Body of pancreas (tissue), 4 donors: ENCODE measurements around the gene VGLL3. TPM values are rescaled to one million over a fixed set of nuclear protein-coding genes. Genes with fewer than 3 reads are reported as not detected.
"Not testable (repeated sequence)": the region's sequence is repeated elsewhere in the genome, so short reads cannot be mapped to it uniquely, and the experiment has no call there.

ENCODE experiments used
- ATAC-seq: fragments of 150-250 bp; one replicate; pipeline ENCODE4 v1.9.1; 2016
- DNase-seq, 4 donors: peaks; one replicate each; pipeline ENCODE4 v3.0.0-alpha.2; 2019
- H3K27ac ChIP-seq, 4 donors: fragments of 200-600 bp; sonication (generic); 1 replicate in 3 of 4; 2 replicates in 1 of 4; pipeline versions ENCODE4 v1.5.1 to v1.6.1; 2016 to 2019; ENCODE audit warnings: mild to moderate bottlenecking in 1 of 4, mixed read lengths in 1 of 4, moderate library complexity in 1 of 4
- H3K27me3 ChIP-seq, 2 donors: fragments of 200-600 bp; sonication (generic); one replicate each; pipeline ENCODE4 v1.6.0; 2016; ENCODE audit warnings: mild to moderate bottlenecking in 1 of 2
- H3K36me3 ChIP-seq, 2 donors: fragments of 200-600 bp; sonication (generic); replicated peaks in 1 of 2; 2 replicates each; pipeline ENCODE4 v1.5.1; 2016; ENCODE audit warnings: low read depth in 2 of 2; ENCODE audit not compliant: insufficient read depth in 1 of 2
- H3K4me1 ChIP-seq: fragments of 200-600 bp; sonication (generic); one replicate; pipeline ENCODE4 v1.6.0; 2016
- H3K4me3 ChIP-seq, 2 donors: fragments of 200-600 bp; sonication (generic); 1 replicate in 1 of 2; 2 replicates in 1 of 2; pipeline ENCODE4 v1.5.1; 2016 to 2019
- H3K9me3 ChIP-seq, 3 donors: fragments of 200-600 bp; sonication (generic); 1 replicate in 2 of 3; 2 replicates in 1 of 3; pipeline ENCODE4 v1.5.1; 2016
- POLR2A ChIP-seq, 3 donors: fragments of 450-650 bp; IDR thresholded peaks; one replicate each; pipeline ENCODE4 v1.6.1; 2016; ENCODE audit warnings: antibody characterized with exemption in 3 of 3, mild to moderate bottlenecking in 2 of 3
- WGBS, 2 donors: methylation state at CpG; one replicate each; pipeline ENCODE4 v1.1.5; 2017; 5-methylcytosine and 5-hydroxymethylcytosine counted together
- intact Hi-C: fragments of 100-400 bp; cut with DNase I; formaldehyde crosslinking; loops from one replicate; pipeline ENCODE4 v1.15.1; 2023
- total RNA-seq, 2 donors: library from RNA; depleted of rRNA; stranded (reverse); fragments of >200 nt; gene quantifications; one replicate each; pipeline ENCODE4 v1.1.0, GENCODE V29; 2016
- TF ChIP-seq, protein P1 (sequence below), 7 experiments: fragments of 450-650 bp in 4 of 7; fragments of 200-600 bp in 3 of 7; sonication (generic) in 3 of 7; IDR thresholded peaks; one replicate each; pipeline ENCODE4 v1.5.1; 2016 to 2019; ENCODE audit warnings: antibody characterized with exemption in 7 of 7

VGLL3 gene
- total RNA-seq, 2 donors from 2014 or later: 10.2 to 16.1 TPM

DNA sequence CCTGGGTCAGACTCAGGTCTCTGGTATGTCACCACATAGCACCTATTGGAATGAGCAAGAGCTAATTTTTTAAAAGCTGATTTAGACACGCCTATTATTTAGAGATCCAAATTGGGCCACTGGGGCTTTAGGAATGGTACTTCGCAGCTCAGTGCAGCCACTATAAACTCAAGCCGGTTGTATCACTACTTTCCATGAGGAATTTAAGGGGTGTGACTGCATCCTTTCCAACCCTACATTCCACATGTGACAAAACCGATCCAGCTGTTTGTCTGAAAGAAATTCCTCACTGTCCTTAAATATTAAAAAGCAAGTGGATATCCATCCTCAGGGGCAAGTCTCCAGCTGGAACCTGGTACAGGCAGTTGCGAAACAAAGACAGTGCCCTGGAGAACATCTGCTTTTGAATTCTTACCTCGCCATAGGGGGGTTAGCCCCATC lies 12.8 kb downstream of the VGLL3 start:
- Histone ChIP-seq H3K4me1 (peaks cover 10% of the 10 kb centered on the region), H3K36me3 (no peaks in the 10 kb centered on the region), H3K27ac (peak overlapping the region in 1 of 4 donors; percentile 38), H3K27me3 (no peaks in the 10 kb centered on the region), H3K4me3 (no peak overlapping the region), H3K9me3 (no peaks in the 10 kb centered on the region)
- ATAC-seq (peak; percentile 42), DNase-seq (peak in 1 of 4 donors; percentile 26)
- WGBS, 2 donors: 60 to 65% methylated on average over 6 of the region's 6 CpGs
- intact Hi-C loops: no loop called here
- TF ChIP-seq, protein P1, sequence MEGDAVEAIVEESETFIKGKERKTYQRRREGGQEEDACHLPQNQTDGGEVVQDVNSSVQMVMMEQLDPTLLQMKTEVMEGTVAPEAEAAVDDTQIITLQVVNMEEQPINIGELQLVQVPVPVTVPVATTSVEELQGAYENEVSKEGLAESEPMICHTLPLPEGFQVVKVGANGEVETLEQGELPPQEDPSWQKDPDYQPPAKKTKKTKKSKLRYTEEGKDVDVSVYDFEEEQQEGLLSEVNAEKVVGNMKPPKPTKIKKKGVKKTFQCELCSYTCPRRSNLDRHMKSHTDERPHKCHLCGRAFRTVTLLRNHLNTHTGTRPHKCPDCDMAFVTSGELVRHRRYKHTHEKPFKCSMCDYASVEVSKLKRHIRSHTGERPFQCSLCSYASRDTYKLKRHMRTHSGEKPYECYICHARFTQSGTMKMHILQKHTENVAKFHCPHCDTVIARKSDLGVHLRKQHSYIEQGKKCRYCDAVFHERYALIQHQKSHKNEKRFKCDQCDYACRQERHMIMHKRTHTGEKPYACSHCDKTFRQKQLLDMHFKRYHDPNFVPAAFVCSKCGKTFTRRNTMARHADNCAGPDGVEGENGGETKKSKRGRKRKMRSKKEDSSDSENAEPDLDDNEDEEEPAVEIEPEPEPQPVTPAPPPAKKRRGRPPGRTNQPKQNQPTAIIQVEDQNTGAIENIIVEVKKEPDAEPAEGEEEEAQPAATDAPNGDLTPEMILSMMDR (IDR thresholded peaks at IDR 0.05): no peak
- no peak for TF ChIP-seq POLR2A (IDR thresholded peaks at IDR 0.05)

DNA sequence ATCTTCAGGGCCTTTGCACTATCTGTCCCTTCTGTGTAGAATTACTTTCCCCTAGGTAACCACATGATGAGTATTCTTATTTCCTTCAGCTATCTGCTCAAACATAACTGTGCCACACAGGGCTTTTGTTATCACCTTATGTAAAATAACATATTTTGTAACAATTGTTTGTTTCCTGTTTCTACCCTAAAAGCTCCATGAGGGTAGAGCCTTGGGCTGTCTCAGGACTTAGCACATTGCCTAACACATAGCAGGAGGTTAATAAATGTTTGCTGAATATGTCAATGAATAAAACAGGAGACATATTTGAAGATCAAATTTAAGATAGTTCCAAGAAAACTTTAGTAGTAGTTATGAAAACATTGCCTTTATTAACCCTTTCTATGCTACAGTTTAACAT lies 14.7 kb downstream of the VGLL3 start:
- Histone ChIP-seq H3K4me1 (peaks cover 10% of the 10 kb centered on the region), H3K27me3 (no peaks in the 10 kb centered on the region), H3K4me3 (no peak overlapping the region), H3K36me3 (no peaks in the 10 kb centered on the region), H3K27ac (no peak overlapping the region), H3K9me3 (no peaks in the 10 kb centered on the region)
- no peak for ATAC-seq
- no peak for DNase-seq
- intact Hi-C loops: no loop called here
- TF ChIP-seq, protein P1 (IDR thresholded peaks at IDR 0.05): no peak
- TF ChIP-seq POLR2A (IDR thresholded peaks at IDR 0.05): no peak

DNA sequence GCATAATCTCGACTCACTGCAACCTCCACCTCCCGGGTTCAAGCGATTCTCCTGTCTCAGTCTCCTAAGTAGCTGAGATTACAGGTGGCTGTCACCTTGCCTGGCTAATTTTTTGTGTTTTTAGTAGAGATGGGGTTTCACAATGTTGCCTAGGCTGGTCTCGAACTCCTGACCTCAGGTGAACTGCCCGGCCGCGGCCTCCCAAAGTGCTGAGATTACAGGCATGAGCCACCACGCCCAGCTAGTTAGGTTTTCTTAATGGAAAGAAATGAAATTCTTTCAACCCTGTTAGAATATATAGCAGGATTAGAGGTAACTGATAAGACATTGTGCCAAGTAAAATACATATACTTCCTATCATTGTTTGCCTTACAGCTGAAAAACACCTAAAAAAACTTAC lies 16.8 kb downstream of the VGLL3 start:
- 76 to 77% methylated on average over 8 of the region's 8 CpGs for WGBS, 2 donors
- not testable (repeated sequence) for H3K27me3 ChIP-seq, H3K4me1 ChIP-seq

DNA sequence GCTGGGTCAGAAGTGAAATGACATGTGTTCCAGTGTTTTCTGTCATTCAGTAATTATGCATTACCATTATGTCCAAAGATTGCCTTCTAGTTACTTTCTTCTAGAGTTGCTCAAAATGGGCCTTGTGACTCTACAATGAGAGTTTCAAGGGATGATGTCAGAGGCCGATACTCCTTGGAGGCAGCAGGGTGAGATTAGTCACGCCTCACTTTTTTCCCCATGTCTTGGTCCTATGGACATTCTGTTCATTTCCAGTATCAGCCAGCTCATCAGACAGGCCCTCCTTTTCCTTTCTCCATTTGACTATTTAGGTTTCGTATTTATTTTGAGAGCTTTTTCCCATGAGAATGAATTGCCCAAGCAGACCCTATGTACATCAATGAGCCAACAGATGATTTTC lies 17.5 kb downstream of the VGLL3 start:
- H3K9me3 ChIP-seq: no peaks in the 10 kb centered on the region
- no peak overlapping the region for H3K4me3 ChIP-seq
- no peak for ATAC-seq
- no peaks in the 10 kb centered on the region for H3K27me3 ChIP-seq
- H3K4me1 ChIP-seq: peaks cover 14% of the 10 kb centered on the region
- no peak for TF ChIP-seq POLR2A (IDR thresholded peaks at IDR 0.05)
- TF ChIP-seq, protein P1 (IDR thresholded peaks at IDR 0.05): no peak
- H3K36me3 ChIP-seq: no peaks in the 10 kb centered on the region
- DNase-seq: no peak
- intact Hi-C loops: no loop called here
- 87 to 96% methylated on average over 3 of the region's 3 CpGs for WGBS, 2 donors
- H3K27ac ChIP-seq: no peak overlapping the region

More for the DNA sequence above, 16.8 kb downstream of the VGLL3 start:
- H3K27ac ChIP-seq, H3K36me3 ChIP-seq, DNase-seq, H3K9me3 ChIP-seq, ATAC-seq, intact Hi-C loops, H3K4me3 ChIP-seq: not testable (repeated sequence)

DNA sequence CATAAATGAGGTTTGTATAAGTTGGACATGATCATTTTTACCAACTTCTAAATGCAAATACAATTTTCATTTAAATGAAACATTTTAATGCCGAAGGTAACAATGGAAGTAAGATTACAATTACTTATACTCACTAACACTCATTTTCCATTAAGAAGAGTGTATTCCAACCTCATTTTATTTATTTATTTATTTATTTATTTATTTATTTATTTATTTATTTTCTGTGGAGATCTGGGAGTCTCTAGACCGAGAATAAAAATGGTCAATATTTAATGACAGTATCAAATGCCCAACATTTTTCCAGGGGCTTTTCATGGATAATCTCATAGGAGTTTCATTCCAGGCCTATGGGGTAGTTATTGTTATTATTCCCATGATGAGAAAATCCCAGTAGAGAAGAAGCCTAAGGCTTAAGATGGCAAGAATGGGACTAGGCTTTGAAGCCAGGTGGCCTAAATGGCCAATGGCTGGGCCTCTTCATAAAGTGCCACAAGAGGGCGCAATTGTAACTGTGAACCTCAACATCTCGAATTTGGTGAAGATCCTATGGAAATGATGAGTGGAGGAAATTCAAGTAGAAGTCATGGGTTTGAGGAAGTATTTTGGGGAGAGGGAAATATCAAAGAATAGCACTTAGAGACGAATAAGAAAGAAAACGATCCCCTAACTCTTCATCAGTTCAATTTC lies 21.3 kb downstream of the VGLL3 start:
- 59 to 66% methylated on average over 6 of the region's 6 CpGs for WGBS, 2 donors
- DNase-seq: peak in 2 of 4 donors; percentile 29 to 42

More for the DNA sequence above, 21.3 kb downstream of the VGLL3 start:
- no peaks in the 10 kb centered on the region for H3K9me3 ChIP-seq
- no peak overlapping the region for H3K27ac ChIP-seq
- TF ChIP-seq POLR2A (IDR thresholded peaks at IDR 0.05): no peak
- TF ChIP-seq, protein P1 (IDR thresholded peaks at IDR 0.05): peak; percentile 18 to 56 (median 44)
- H3K4me1 ChIP-seq: peaks cover 6% of the 10 kb centered on the region
- no peaks in the 10 kb centered on the region for H3K27me3 ChIP-seq
- ATAC-seq: no peak
- intact Hi-C loops: no loop called here
- no peak overlapping the region for H3K4me3 ChIP-seq
- no peaks in the 10 kb centered on the region for H3K36me3 ChIP-seq
